ENCODE data around the gene TSR1.

GRCh38 chr17:2380950-2381649 lies 44.8 kb upstream of the TSR1 start:
- TF ChIP-seq CTCF (IDR thresholded peaks at IDR 0.05; ENCODE audit: insufficient read depth, low read length) (no peak), GABPA (IDR thresholded peaks at IDR 0.05; ENCODE audit: low read depth) (no peak), REST (IDR thresholded peaks at IDR 0.05; ENCODE audit: insufficient replicate concordance, low read depth) (no peak), POLR2AphosphoS5 (IDR thresholded peaks at IDR 0.05; ENCODE audit: low read depth) (no peak), SPI1 (IDR thresholded peaks at IDR 0.05; ENCODE audit: borderline replicate concordance, low read depth) (no peak)

Data from HL-60 (cell line).